Activated naive CD4-positive, alpha-beta T cell treated with anti-CD3 and anti-CD28 coated beads, Interleukin-2, amount 10 ng/mL, durations not matched to agents 7 days and 5 days (primary cell): ENCODE data around the gene AHCYL1.

Source experiments
- CTCF ChIA-PET: fragments of 350-600 bp; sonication (Branson Sonifier 250); formaldehyde crosslinking; loops from one replicate; lab custom pipeline; 2021; ENCODE audit warnings: antibody characterized with exemption; lab: Charles Lee
- DNase-seq: peaks from one replicate; pipeline ENCODE4 v3.0.0-alpha.2; 2020
- H3K27ac Mint-ChIP-seq: one replicate; pipeline ENCODE4 v1.8.0; 2021; ENCODE audit warnings: mild to moderate bottlenecking, moderate library complexity, mixed read lengths
- H3K27me3 Mint-ChIP-seq: one replicate; pipeline ENCODE4 v1.8.0; 2021; ENCODE audit warnings: mild to moderate bottlenecking, mixed read lengths
- H3K36me3 Mint-ChIP-seq: one replicate; pipeline ENCODE4 v1.8.0; 2021; ENCODE audit warnings: mixed read lengths
- H3K4me1 Mint-ChIP-seq: one replicate; pipeline ENCODE4 v1.8.0; 2021; ENCODE audit warnings: mixed read lengths
- H3K4me3 Mint-ChIP-seq: one replicate; pipeline ENCODE4 v1.8.0; 2021; ENCODE audit warnings: mild to moderate bottlenecking, moderate library complexity, mixed read lengths
- H3K9me3 Mint-ChIP-seq: one replicate; pipeline ENCODE4 v1.8.0; 2021; ENCODE audit warnings: mixed read lengths

The AHCYL1 gene

DNA sequence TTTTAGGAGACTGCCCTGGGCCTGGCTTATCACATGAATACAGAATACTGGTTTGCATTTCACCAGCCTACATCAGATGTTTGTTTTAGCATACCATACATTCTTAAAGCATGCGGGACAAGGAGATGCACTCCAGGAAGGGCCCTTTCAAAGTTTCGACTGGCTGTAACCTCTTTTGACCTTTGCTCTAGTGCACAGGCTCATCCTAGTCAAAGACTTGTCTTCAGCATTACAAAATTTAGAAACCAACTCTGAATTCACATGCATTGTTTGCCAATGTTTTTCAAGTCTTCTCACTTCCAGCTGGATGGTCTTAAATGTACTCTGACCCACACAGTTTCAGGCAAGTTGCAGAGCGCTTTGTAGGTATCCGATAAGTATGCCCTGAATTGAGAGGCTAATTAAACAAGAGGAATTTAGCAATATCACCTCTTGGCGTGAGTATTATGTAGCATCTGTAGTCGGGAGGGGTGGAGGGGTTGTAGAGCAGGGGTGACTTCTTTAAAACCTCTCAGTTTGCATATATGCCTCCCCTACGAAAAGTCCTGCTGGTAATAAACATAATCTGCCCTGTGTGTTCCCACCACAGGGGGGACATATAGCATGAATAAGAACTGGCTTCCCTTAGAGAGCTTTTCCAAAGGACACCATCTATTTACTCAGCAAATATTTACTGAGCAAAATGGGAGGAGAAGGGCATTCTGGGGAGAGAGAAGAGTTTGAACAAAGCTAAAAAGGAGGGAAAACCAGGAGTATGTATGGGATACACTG is 24.4 kb upstream of the AHCYL1 start:
- CTCF ChIA-PET: interaction anchor here (1.2 to 1.4 kb wide), 3 partner anchors 10 to 169 kb away, joined by 3 to 5 read pairs (median 3); no protein-coding TSS in a partner anchor
- Mint-ChIP-seq H3K36me3 (no peaks in the 10 kb centered on the region), H3K4me3 (no peak overlapping the region), H3K27me3 (peaks cover 22% of the 10 kb centered on the region), H3K9me3 (no peaks in the 10 kb centered on the region), H3K27ac (no peak overlapping the region), H3K4me1 (no peaks in the 10 kb centered on the region)
- no peak for DNase-seq

DNA sequence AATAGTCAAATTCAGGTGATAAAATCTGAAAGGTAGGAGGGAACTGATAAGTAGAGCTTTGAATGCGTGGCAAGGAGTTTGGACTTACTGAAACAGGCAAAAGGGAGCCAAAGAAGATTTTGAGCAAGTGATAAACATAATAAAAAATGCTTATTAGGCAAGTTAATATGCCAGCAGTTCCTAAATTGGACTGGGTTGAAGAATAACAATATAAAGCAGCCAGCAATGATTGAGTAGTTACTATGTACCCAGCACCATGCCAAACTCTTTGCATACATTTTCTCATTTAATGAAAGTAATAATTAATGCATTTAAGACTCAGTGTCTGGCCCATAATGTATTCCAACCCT is 23.8 kb upstream of the AHCYL1 start:
- CTCF ChIA-PET: interaction anchor here (1.2 kb wide), 1 partner anchor 170 kb away, joined by 3 read pairs; no protein-coding TSS in a partner anchor
- no peak for DNase-seq
- Mint-ChIP-seq H3K4me1 (no peaks in the 10 kb centered on the region), H3K36me3 (no peaks in the 10 kb centered on the region), H3K4me3 (no peak overlapping the region), H3K27me3 (peaks cover 17% of the 10 kb centered on the region), H3K9me3 (no peaks in the 10 kb centered on the region), H3K27ac (no peak overlapping the region)

DNA sequence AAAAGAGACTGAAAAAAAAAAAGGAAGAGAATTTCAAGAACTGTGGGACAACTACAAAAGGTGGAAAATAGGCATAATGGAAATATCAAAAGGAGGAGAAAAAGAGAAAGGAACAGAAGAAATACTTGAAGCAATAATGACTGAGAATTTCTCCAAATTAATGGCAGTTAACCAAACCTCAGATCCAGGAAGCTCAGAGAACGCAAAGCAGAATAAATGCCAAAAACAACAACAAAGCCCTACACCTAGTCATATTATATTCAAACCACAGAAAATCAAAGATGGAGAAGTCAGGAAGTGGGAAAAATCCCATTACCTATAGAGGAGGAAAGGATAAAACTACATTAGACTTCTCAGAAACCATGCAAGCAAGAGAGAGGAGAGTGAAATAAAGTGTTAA is 20.7 kb upstream of the AHCYL1 start:
- Mint-ChIP-seq H3K27ac (no peak overlapping the region), H3K4me1 (no peaks in the 10 kb centered on the region), H3K36me3 (no peaks in the 10 kb centered on the region), H3K27me3 (peaks cover 16% of the 10 kb centered on the region), H3K4me3 (no peak overlapping the region), H3K9me3 (no peaks in the 10 kb centered on the region)
- no peak for DNase-seq
- CTCF ChIA-PET: interaction anchor here (3.0 kb wide), 1 partner anchor 20 kb away, joined by 8 read pairs; the partner anchor contains the start of gene AHCYL1

DNA sequence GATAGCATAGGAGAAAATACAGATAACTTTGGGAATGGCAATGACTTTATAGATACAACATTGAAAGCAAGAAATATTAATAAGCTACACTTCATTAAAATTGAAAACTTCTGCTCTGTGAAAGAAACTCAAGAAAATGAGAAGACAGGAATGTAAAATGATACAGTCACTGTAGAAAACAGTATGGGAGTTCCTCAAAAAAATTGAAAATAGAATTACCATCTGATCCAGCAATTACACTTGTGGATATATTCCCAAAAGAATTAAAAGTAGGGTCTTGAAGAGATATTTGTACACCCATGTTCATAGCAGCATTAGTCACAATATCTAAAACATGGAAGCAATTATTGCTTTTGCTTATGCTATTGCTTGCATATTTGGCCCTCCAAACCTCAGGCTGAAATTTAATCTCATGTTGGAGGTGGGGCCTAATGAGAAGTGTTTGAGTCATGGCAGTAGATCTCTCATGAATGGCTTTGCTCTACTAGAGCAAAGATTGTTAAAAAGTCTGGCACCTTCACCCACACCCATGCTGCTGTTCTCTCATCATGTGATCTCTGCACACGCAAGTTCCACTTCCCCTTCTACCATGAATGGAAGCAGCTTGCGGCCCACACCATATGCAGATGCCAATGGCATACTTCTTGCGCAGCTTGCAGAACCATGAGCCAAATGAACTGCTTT is 15.3 kb upstream of the AHCYL1 start:
- H3K4me1 Mint-ChIP-seq: no peaks in the 10 kb centered on the region
- CTCF ChIA-PET: interaction anchor here (1.3 kb wide), 1 partner anchor 192 kb away, joined by 5 read pairs; no protein-coding TSS in a partner anchor
- H3K27ac Mint-ChIP-seq: no peak overlapping the region
- no peaks in the 10 kb centered on the region for H3K9me3 Mint-ChIP-seq
- no peak for DNase-seq
- no peak overlapping the region for H3K4me3 Mint-ChIP-seq
- H3K36me3 Mint-ChIP-seq: no peaks in the 10 kb centered on the region
- peaks cover 21% of the 10 kb centered on the region for H3K27me3 Mint-ChIP-seq

DNA sequence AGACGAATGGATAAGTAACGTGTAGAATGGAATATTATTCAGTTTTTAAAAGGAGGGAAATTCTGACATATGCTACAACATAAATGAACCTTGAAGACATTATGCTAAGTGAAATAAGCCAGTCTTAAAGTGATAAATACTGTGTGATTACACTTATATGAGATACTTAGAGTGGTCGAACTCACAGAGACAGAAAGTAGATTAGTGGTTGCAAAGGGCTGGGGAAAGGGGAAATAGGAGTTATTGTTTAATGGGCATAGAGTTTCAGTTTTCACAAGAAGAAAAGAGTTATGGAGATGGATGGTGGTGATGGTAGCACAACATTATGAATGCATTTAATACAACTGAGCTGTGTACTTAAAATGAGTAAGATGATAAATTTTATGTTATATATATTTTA is 14.7 kb upstream of the AHCYL1 start:
- H3K27me3 Mint-ChIP-seq: peaks cover 23% of the 10 kb centered on the region
- no peaks in the 10 kb centered on the region for H3K4me1 Mint-ChIP-seq
- H3K27ac Mint-ChIP-seq: no peak overlapping the region
- no peaks in the 10 kb centered on the region for H3K9me3 Mint-ChIP-seq
- H3K4me3 Mint-ChIP-seq: no peak overlapping the region
- no peak for DNase-seq
- CTCF ChIA-PET: interaction anchor here (0.9 to 1.3 kb wide), 2 partner anchors 10 to 193 kb away, joined by 3 to 5 read pairs; no protein-coding TSS in a partner anchor
- no peaks in the 10 kb centered on the region for H3K36me3 Mint-ChIP-seq

DNA sequence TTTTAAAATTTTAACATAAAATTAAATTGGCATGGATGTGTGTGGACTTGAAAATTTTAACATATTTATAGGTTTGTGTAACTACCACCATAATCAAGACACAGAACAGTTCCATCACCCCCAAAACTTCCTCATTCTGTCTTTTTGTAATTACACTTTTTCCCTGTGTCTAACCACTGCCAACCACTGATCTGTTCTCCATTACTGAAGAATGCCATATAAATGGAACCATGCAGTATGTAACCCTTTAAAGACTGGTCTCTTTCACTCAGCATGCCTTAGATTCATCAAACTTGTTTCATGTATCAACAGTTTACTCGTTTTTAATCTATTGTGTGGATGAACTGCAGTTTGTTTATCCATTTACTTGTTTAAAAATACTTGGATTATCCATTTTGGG is 13.0 kb upstream of the AHCYL1 start:
- Mint-ChIP-seq H3K9me3 (no peaks in the 10 kb centered on the region), H3K4me3 (no peak overlapping the region), H3K4me1 (no peaks in the 10 kb centered on the region), H3K27me3 (peaks cover 28% of the 10 kb centered on the region), H3K36me3 (no peaks in the 10 kb centered on the region), H3K27ac (no peak overlapping the region)
- no peak for DNase-seq
- CTCF ChIA-PET: interaction anchor here (0.8 to 2.4 kb wide), 2 partner anchors 12 to 195 kb away, joined by 4 to 13 read pairs; partner anchors contain the start of gene AHCYL1

DNA sequence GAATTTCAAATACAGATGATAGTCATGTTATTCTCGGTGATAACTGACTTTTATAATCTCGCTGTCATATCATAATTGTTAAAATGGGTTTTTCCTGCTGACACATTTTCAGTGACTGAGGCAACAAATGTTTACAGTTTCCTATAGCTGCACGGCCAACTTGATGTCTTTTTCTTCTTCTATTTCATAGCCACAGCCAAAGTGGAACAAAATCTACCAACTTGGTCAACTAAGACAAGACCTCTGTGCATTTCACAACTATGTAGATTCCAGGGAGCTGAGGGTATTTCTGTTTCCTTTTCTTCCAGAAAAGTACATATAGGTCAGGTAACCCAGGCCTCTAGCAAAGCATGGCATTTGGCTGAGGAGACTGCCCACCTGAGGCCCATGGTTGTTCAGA is 10.4 kb upstream of the AHCYL1 start:
- CTCF ChIA-PET: interaction anchor here (1.2 to 13.6 kb wide), 3 partner anchors 10 to 198 kb away, joined by 4 to 613 read pairs (median 8); partner anchors contain the start of gene AHCYL1

DNA sequence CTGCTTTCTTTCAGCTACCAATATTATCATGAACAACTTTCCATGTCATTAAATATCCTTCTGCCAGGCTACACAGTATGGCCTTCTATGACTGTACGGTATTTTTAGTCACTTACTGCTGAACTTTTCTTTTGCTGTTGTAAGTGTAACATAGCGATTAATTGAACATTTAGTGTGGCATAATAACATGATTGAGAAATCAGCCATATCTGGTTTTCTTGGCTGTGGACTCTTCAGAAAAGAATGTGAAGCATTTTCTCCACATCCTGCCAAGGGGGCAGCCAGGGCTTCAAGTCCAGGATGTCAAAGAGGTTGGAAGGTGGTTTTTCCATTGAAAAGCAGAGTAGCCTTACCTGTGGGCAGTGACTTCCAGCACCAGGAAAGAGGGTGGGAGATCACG is 8.8 kb upstream of the AHCYL1 start:
- Mint-ChIP-seq H3K27me3 (peaks cover 39% of the 10 kb centered on the region), H3K27ac (no peak overlapping the region), H3K4me3 (no peak overlapping the region), H3K4me1 (no peaks in the 10 kb centered on the region), H3K9me3 (no peaks in the 10 kb centered on the region), H3K36me3 (no peaks in the 10 kb centered on the region)
- CTCF ChIA-PET: interaction anchor here (1.7 to 13.6 kb wide), 3 partner anchors 9 to 200 kb away, joined by 5 to 613 read pairs (median 8); partner anchors contain the start of gene AHCYL1
- DNase-seq: no peak

More for the DNA sequence above, 10.4 kb upstream of the AHCYL1 start:
- no peak overlapping the region for H3K27ac Mint-ChIP-seq
- no peak overlapping the region for H3K4me3 Mint-ChIP-seq
- no peak for DNase-seq
- no peaks in the 10 kb centered on the region for H3K36me3 Mint-ChIP-seq
- H3K4me1 Mint-ChIP-seq: no peaks in the 10 kb centered on the region
- peaks cover 42% of the 10 kb centered on the region for H3K27me3 Mint-ChIP-seq
- no peaks in the 10 kb centered on the region for H3K9me3 Mint-ChIP-seq

DNA sequence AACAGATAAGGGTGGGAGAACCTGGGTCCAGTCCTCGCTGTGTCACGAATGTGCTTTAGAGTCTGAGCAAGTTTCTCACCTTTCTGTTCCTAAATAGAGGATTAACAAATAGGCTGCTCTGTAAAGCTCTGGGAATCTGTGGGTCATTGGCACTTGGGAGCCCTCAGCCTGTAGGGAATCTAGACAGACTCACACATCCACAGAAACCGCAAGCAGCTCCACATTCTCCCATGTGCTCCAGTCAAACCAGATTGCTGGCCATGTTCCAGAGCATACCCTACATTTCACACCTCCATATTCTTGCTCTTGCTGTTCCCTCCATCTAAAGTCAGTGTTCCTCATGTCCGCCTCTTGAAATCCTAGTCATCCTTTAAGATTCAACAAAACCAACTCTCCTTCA is 7.8 kb upstream of the AHCYL1 start:
- peaks cover 39% of the 10 kb centered on the region for H3K27me3 Mint-ChIP-seq

DNA sequence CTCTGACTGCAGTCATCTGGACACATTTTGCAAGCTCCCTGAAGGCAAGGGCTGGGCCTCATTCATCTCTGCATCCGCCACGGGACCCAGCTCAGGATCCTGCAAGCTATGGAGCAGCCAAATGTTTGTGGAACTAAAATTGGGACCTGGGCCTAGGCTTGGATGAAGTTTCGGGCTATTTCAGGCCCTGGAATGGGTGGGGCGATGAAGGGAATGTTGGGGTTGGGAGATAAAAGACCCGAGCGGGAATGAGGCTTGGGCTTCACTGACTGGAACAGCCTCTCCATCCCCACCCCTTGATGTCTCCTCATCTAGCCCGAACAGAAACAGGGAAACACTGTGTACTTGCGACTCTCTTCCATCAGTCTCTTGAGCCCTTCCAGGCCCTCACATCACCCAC is 7.3 kb upstream of the AHCYL1 start:
- Mint-ChIP-seq H3K9me3 (no peaks in the 10 kb centered on the region), H3K4me3 (no peak overlapping the region), H3K27ac (no peak overlapping the region), H3K27me3 (peaks cover 43% of the 10 kb centered on the region), H3K36me3 (no peaks in the 10 kb centered on the region), H3K4me1 (no peaks in the 10 kb centered on the region)
- no peak for DNase-seq
- CTCF ChIA-PET: interaction anchor here (1.7 to 13.6 kb wide), 3 partner anchors 186 to 336 kb away, joined by 5 to 613 read pairs (median 131); no protein-coding TSS in a partner anchor

More for the DNA sequence above, 7.8 kb upstream of the AHCYL1 start:
- Mint-ChIP-seq H3K36me3 (no peaks in the 10 kb centered on the region), H3K27ac (no peak overlapping the region), H3K4me3 (no peak overlapping the region), H3K9me3 (no peaks in the 10 kb centered on the region), H3K4me1 (no peaks in the 10 kb centered on the region)
- DNase-seq: no peak
- CTCF ChIA-PET: interaction anchor here (1.7 to 13.6 kb wide), 2 partner anchors 186 to 201 kb away, joined by 5 to 613 read pairs; no protein-coding TSS in a partner anchor

DNA sequence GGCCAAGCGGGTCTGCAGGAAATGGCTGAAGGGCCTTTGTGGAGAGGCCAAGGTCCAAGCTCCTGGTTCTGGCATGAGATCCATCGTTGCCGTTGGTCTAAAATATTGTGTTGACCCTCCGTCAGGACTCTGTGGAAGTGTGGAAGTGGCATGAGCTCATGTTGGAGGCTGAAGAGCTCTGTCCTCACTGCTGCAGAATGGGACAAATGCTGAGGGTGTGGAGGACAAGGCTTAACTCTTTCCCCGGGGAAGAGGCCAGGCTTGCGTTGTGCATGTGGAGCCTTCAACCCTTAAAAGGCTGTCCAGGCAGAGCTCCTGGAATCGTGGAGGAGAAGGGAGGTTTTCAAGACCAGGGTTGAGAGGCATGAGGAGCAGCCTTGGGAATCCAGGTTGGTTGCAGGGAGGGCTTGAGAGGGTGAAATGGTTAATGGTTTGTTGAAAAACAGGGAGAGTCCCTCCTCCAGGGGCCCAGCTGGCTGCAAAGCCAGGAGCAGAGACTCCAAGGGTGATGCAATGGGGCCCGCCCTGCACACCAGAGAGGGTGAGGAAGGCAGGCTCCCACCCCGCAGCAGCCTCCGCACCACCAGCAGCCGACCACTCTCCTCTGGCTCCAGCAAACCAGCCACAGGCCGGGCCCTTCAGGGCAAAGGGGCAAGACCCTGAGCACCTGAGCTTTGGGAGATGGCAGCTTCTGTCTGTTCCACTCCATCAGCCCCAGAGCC is 6.7 kb upstream of the AHCYL1 start:
- Mint-ChIP-seq H3K27ac (no peak overlapping the region), H3K9me3 (no peaks in the 10 kb centered on the region), H3K27me3 (peaks cover 43% of the 10 kb centered on the region), H3K36me3 (no peaks in the 10 kb centered on the region), H3K4me3 (no peak overlapping the region), H3K4me1 (no peaks in the 10 kb centered on the region)
- CTCF ChIA-PET: interaction anchor here (1.5 to 13.6 kb wide), 4 partner anchors 141 to 337 kb away, joined by 3 to 613 read pairs (median 73); no protein-coding TSS in a partner anchor
- DNase-seq: no peak

DNA sequence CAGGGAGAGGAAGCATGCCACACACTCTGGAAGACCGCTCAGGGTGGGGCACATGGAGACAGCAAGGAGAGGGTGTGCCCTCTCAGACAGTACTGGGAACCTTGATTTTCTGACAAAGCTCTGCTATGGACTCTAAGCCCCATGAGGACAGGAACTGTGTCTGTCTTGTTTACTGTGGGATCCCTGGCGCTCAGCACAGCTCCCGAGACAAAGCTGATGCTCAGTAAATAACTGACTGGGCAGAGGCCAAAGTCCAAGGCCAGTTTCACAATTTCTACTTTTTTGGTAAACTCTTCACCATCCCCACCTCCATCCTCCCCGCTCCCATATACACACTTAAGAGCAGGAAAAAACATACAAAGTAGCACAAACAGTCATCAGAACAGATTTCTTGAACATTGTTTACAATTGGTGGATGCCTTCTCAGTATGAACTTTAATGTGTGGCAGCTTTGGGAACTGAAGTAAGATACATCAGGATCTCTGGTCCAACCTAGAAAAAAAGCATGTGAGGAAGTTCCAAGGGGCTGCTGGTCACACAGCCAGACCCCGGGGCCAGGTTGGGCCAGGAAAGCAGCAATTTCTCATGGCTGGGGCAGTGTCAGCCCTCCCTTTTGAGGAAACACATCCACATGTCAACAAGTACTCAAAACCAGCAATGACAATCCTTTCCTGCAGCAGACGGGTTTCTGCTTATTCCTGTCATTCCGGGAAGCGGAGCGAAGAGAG is 5.6 kb upstream of the AHCYL1 start:
- Mint-ChIP-seq H3K27me3 (peaks cover 43% of the 10 kb centered on the region), H3K4me1 (no peaks in the 10 kb centered on the region), H3K27ac (no peak overlapping the region), H3K9me3 (no peaks in the 10 kb centered on the region), H3K36me3 (no peaks in the 10 kb centered on the region), H3K4me3 (no peak overlapping the region)
- DNase-seq: no peak
- CTCF ChIA-PET: interaction anchor here (0.7 to 13.6 kb wide), 7 partner anchors 20 to 338 kb away, joined by 3 to 613 read pairs (median 3); no protein-coding TSS in a partner anchor

DNA sequence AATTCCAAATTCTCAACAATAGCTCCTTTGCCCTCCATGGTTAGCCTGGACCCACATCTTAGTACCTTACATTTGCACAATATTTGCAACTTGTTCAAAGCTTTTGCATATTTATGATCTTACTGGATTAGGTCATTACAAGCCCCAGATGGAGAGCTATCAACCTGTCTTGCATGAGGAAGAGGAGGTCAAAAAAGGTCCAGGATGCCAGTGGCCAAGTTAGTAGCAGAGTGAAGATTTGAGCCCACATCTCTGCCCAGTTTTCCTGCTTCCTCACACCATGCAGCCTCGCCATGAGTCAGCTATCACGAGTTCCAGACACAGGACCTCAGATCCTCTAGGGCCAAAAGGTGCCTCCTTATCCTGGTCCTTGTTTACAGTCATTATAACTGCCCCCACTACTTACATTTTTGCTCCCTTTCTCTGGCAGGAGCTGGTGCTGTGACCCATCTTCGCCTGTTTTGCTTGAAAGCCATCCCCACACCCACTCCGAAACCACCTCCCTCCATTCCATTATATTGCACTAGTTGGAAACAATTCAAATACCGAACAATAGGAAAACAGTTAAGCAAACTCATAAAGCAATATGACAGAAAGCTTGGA is 5.0 kb upstream of the AHCYL1 start:
- Mint-ChIP-seq H3K4me3 (no peak overlapping the region), H3K9me3 (no peaks in the 10 kb centered on the region), H3K4me1 (peaks cover 3% of the 10 kb centered on the region), H3K36me3 (peaks cover under 1% of the 10 kb centered on the region), H3K27ac (no peak overlapping the region), H3K27me3 (peaks cover 41% of the 10 kb centered on the region)
- no peak for DNase-seq
- CTCF ChIA-PET: interaction anchor here (0.7 to 13.6 kb wide), 8 partner anchors 9 to 339 kb away, joined by 3 to 613 read pairs (median 6); no protein-coding TSS in a partner anchor
